HL-60 (cell line): ENCODE results near the gene GMNC.

Experiments
- DNase-seq, 2 experiments: peaks; one replicate each; pipeline ENCODE4 v3.0.0-alpha.2; 2010 to 2020; ENCODE audit warnings: low read depth in 1 of 2, low spot score in 1 of 2
- H3K27ac ChIP-seq: fragments of 250-450 bp; sonication (Bioruptor Pico); replicated peaks from 2 replicates; pipeline ENCODE4 v1.5.1; 2020; ENCODE audit warnings: mild to moderate bottlenecking, moderate library complexity
- H3K27me3 ChIP-seq: fragments of 250-450 bp; sonication (Bioruptor Pico); 2 replicates; pipeline ENCODE4 v1.5.1; 2021; ENCODE audit warnings: mild to moderate bottlenecking, moderate library complexity; ENCODE audit not compliant: insufficient read depth, poor library complexity, severe bottlenecking
- H3K4me3 ChIP-seq: replicated peaks from 2 replicates; pipeline ENCODE4 v1.5.1; 2011; ENCODE audit warnings: mild to moderate bottlenecking, control low read depth, low read length; ENCODE audit not compliant: insufficient read depth
- GABPA ChIP-seq: IDR thresholded peaks from 2 replicates; pipeline ENCODE4 v1.6.1; 2012; ENCODE audit warnings: low read depth
- POLR2AphosphoS5 ChIP-seq: IDR thresholded peaks from 2 replicates; pipeline ENCODE4 v1.6.1; 2012; ENCODE audit warnings: low read depth
- SPI1 ChIP-seq: IDR thresholded peaks from 2 replicates; pipeline ENCODE4 v1.6.1; 2012; ENCODE audit warnings: low read depth, mild to moderate bottlenecking, borderline replicate concordance
- TF ChIP-seq, protein P1 (sequence below): IDR thresholded peaks from one replicate; pipeline ENCODE4 v1.5.1; 2011; ENCODE audit warnings: low read length, control low read depth, inconsistent platforms; ENCODE audit not compliant: insufficient read depth
- TF ChIP-seq, protein P2 (sequence below): IDR thresholded peaks from 2 replicates; pipeline ENCODE4 v1.6.1; 2012; ENCODE audit warnings: low read depth; ENCODE audit not compliant: insufficient replicate concordance

Gene GMNC

DNA sequence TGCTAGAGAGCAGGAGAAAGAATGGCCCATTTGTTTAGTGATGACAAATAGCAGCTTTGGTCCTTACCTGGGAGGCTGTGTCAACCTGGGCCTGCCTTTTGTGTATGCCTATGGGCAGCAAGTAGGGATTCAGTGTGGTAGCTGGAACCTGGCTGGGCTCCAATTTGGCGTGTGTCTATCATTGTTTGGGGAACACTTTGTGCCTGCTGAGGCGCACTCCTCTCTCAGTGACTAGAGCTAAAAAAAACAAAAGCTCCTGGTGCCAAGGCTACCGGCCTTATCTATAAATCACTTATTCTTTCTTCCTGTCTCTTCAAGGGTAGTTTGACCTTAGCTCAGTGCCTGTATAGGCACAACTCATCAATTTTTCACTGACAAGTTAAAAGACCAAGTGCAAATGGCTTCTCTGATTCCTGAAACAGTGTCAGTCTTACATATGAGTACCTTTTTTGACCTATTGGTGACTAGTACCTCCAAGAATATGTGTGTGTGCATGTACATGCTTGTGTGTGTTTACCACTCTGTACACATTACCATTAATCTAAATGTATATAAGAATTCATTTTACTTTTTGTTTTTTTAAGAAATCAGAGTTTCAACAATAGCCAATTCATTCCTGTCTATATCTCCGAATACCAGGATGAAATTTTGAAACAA is 54.6 kb downstream of the GMNC start:
- TF ChIP-seq, protein P1, sequence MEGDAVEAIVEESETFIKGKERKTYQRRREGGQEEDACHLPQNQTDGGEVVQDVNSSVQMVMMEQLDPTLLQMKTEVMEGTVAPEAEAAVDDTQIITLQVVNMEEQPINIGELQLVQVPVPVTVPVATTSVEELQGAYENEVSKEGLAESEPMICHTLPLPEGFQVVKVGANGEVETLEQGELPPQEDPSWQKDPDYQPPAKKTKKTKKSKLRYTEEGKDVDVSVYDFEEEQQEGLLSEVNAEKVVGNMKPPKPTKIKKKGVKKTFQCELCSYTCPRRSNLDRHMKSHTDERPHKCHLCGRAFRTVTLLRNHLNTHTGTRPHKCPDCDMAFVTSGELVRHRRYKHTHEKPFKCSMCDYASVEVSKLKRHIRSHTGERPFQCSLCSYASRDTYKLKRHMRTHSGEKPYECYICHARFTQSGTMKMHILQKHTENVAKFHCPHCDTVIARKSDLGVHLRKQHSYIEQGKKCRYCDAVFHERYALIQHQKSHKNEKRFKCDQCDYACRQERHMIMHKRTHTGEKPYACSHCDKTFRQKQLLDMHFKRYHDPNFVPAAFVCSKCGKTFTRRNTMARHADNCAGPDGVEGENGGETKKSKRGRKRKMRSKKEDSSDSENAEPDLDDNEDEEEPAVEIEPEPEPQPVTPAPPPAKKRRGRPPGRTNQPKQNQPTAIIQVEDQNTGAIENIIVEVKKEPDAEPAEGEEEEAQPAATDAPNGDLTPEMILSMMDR: no peak
- TF ChIP-seq SPI1 (no peak), GABPA (no peak), POLR2AphosphoS5 (no peak)
- TF ChIP-seq, protein P2, sequence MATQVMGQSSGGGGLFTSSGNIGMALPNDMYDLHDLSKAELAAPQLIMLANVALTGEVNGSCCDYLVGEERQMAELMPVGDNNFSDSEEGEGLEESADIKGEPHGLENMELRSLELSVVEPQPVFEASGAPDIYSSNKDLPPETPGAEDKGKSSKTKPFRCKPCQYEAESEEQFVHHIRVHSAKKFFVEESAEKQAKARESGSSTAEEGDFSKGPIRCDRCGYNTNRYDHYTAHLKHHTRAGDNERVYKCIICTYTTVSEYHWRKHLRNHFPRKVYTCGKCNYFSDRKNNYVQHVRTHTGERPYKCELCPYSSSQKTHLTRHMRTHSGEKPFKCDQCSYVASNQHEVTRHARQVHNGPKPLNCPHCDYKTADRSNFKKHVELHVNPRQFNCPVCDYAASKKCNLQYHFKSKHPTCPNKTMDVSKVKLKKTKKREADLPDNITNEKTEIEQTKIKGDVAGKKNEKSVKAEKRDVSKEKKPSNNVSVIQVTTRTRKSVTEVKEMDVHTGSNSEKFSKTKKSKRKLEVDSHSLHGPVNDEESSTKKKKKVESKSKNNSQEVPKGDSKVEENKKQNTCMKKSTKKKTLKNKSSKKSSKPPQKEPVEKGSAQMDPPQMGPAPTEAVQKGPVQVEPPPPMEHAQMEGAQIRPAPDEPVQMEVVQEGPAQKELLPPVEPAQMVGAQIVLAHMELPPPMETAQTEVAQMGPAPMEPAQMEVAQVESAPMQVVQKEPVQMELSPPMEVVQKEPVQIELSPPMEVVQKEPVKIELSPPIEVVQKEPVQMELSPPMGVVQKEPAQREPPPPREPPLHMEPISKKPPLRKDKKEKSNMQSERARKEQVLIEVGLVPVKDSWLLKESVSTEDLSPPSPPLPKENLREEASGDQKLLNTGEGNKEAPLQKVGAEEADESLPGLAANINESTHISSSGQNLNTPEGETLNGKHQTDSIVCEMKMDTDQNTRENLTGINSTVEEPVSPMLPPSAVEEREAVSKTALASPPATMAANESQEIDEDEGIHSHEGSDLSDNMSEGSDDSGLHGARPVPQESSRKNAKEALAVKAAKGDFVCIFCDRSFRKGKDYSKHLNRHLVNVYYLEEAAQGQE: no peak
- no peak for DNase-seq
- Histone ChIP-seq H3K27me3 (no peaks in the 10 kb centered on the region), H3K4me3 (no peak overlapping the region), H3K27ac (no peak overlapping the region)
